A549 treated with CORT108297 at 1 μM for 4 hours (cell line): ENCODE data around the gene ISOC2. TPM values are rescaled to one million over a fixed set of nuclear protein-coding genes. Genes with fewer than 3 reads are reported as not detected.

Source experiments
- total RNA-seq: library from RNA; stranded (reverse); fragments of 200-300 nt; extraction: Qiagen RNA extraction; gene quantifications from 5 replicates; pipeline ENCODE4 v1.2.3, GENCODE V29; 2022

Gene ISOC2, protein sequence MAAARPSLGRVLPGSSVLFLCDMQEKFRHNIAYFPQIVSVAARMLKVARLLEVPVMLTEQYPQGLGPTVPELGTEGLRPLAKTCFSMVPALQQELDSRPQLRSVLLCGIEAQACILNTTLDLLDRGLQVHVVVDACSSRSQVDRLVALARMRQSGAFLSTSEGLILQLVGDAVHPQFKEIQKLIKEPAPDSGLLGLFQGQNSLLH
- total RNA-seq, result 54.6 to 66.3 TPM (median 63.5 TPM) in 5 replicates

DNA sequence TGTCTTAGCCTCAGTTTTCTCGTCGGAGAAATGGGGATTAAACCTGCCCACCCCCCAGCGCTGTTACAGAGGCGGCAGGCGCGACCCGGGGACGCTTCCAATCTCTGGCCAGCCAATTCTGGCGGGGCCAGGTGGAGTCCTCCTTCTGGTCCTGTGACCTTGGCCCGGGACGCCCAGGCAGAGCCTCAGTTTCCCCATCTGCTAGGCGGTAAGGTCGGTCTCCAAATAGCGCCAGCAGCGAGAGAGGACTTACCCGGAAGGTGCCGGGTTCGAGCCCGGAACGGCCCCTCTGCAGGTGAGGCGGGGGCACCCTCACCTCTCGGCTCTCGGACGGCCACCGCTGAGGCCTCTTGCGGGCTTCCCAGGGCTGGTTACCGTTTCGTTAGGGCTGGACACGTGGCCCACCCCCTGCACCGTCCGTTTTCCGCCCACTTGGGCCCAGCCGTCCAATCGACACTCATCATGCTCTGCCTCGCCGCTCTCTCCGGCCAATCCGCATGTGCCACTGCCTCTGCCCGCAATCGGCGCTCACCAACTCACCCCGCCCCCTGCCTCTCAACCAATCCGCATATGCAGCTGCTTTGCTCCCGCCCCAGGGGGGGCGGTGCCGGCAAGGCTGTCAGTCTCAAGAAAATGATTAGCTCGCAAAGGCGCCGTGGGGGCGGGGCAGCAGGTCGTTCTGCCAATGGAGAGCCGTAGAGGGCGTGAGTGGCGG, at the start of gene ISOC2:
TSS of gene ISOC2 (minus strand) at position 384 of the 715 bp plus-strand sequence. CDS start 5,156 bp downstream, outside the sequence.

DNA sequence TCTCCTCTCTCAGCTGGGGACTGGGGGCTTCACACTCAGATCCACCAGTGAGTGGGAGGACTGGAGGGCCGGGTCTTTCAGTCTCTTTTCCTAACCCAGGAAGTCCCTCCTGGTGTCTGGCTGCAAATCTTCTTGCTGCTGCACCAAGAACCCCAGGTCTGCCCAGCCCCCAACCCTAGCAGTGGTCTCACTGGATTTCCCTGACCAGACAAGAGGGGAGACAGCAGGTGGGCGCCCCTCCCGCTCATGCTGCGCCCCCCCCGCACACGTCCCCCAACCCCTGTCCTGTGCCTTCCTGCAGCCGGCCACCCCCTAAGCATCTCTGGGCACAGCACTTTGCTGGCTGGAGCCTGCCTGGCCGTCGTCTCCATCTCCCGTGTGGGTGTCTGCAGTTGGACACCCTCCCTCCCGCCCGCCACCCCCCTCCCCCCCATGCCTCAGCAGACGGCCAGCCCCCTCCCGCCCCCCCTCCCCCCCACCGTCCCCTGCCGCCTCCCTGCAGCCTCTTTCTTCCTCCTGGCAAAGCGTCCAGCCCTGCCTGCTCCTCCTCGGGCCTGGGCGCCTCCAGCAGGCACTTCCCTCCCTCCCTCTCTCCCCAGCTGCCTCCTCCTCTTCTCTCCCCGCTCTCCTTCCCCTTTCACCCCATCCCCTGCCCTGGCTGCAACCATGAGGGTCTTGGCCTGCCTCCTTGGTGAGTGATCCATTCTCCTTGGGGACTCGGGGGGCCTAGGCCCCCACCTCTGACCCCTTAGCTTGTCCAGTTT, 26.7 kb upstream of the ISOC2 start, which contains the start of gene SSC5D:
TSS of gene SSC5D (plus strand) at position 513 of the 764 bp plus-strand sequence. CDS start at position 667, 154 bp downstream.

DNA sequence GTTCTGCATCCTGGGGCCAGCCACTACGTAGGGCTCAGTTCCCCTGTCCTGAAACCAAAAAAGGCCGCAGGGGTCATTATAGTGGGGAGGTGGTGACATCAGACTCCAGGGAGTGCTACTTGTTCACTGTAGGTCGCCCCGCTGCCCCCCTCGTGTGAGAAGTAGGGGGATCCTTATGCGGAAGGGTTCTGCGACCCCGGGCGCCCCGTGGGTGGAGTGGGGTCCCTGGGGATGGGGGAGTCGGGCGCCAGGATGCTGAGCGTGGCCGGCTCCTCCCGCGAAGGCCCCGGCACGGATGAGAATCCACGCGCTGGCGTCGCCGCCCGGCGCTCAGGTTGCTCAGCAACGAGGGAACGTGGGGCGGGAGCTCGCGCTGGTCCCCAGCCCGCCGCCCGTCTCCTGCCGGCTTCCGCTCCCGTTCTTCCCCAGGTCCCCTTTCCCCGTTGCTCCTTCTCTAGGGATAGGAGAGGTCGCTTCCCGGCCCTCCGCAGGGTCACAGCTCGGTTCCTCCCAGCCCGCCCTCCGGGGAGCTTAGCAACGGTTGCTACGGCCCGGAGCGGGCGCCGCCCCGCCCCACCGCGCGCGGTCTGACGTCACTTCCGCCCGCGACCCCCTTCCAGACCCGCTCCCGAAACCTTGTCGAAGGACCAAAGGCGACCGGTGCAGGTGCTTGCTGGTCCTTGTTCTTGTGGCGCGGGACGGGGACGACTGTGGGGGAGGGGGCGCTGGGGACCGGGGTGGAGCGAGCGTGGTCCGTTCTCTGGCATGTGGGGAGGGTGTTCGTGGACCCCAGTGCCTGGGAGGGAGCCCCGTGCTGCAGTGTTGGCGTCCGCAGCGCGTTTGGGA, 23.4 kb upstream of the ISOC2 start, which contains the start of gene NAT14:
TSS of gene NAT14 (plus strand) at position 596 of the 846 bp plus-strand sequence. CDS start 521 bp downstream, outside the sequence.

DNA sequence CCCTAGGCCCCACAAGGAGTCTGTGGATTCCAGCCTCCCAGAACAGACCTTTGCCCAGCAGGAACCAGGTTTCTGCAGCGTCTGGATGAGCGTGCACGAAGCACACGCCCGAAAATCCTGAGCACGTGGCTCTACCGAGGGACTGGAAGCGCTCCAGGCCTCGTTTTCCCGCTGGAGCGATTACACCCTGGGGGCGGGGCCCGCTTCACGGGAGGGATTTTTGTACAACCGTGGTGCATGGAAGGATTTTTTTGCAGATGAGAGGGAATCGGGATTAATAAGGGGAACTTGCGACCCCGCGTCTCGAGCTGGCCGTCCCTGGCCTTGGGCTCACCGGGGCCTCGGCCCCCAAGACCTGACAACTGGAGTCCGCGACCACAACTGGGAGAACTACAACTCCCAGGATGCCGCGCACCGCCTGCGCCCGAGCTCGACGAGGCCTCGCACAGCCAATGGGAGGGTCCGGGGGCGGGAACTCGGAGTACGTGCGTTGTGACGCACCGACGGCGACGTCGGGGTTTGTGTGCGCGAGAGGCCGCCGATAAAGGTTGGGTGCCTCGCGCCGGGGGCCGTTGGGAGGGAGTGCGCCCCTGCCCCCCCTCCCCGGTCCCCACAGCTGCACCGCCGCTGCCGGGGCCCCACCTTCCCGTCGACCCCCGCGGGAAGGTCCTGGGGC, 14.8 kb upstream of the ISOC2 start, which contains the start of gene ZNF628:
TSS of gene ZNF628 (plus strand) at position 518 of the 676 bp plus-strand sequence. CDS start 3,294 bp downstream, outside the sequence.

DNA sequence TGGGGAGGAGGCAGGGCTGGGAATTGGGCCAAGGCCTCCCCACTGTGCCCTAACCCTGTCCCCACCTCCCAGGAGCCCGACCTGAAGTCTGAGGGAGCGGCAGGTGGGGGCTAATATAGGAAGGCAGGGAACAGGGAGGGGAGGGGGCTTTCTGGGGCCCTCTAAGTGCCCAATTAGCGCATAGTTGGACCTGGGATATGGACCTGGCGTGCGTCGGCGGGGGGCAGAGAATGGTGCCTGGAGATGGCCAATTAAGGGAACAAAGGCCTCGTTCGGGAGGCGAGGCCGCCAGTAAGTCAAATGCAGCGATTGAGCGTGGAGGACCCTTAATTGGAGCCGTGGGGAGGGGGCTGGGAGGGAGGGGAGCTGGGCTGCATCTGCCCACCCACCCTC, 3.2 kb upstream of the ISOC2 start, which contains the start of gene C19orf85:
TSS of gene C19orf85 (minus strand) at position 90 of the 393 bp plus-strand sequence. CDS start 197 bp downstream, outside the sequence.

DNA sequence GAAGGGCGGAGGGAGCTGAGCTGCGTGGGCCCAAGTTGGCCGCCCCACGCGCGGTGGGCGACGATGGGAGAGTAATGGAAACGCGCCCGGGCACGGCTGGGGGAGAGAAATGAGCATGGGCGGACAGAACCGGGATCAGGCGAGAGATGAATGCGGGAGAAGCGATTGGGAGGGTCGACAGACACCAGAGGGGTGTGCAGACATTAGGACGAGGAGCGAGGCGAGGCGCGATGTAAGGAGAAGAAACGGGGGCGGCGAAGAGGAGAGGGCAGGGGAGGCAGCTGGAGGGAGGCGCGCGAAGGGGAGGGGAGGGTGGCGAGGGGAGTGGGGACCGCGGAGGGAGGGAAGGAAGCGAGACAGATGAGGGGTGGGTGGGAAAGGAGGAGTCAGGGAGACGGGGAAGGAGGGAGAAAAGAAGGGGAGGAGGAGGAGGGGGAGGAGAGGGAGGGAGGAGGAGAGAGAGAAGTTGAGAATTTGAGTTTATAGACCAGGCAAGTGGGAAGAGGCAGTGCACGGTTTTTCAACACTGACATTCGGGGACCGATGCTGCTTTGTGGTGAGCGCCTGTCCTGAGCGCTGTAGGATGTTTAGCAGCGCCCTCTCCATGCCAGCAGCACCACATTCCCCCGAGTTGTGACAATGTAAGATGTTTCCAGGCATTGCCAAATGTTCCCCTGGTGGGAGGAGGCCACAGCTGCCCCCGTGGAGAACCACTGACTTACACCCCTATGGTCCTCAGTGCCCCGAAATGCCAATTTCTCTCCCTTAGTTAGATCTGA, 18.2 kb downstream of the ISOC2 start, which contains the start of gene SHISA7:
TSS of gene SHISA7 (minus strand) at position 256 of the 779 bp plus-strand sequence. CDS start 437 bp downstream, outside the sequence.

DNA sequence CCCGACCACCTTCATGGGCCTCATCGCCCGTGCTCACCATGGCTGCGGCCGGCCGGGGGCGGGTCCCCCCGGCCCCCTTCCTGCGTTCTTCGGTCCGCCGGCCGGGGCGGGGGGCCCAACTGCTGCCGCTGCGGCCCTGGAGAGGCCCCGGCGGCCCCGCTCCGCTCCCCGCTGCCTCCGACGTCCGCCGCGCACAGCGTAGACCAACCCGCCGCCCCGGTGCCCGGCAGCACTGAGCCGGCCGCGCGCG, 54.0 kb downstream of the ISOC2 start, which contains the start of gene UBE2S:
TSS of gene UBE2S (minus strand) at position 239 of the 250 bp plus-strand sequence. CDS start at position 40, 199 bp downstream.

Other genes starting within 250 kb of the ISOC2 start
- gene TMEM86B, start 232.9 kb downstream of the ISOC2 start, total RNA-seq, result 2.7 to 6.4 TPM (median 5.2 TPM) in 5 replicates
- gene PPP6R1, start 202.6 kb downstream of the ISOC2 start, total RNA-seq, result 87.7 to 128 TPM (median 124 TPM) in 5 replicates
- gene HSPBP1, start 181.5 kb downstream of the ISOC2 start, total RNA-seq, result 119 to 156 TPM (median 146 TPM) in 5 replicates
- gene BRSK1, start 177.6 kb downstream of the ISOC2 start, total RNA-seq, result 3.3 to 5.4 TPM (median 4.0 TPM) in 5 replicates
- gene TMEM150B, start 136.3 kb downstream of the ISOC2 start, total RNA-seq, result not detected in 5 replicates
- 5.8 to 11.4 TPM (median 9.7 TPM) in 5 replicates for gene KMT5C, start 121.8 kb downstream of the ISOC2 start, total RNA-seq
- gene COX6B2, start 106.9 kb downstream of the ISOC2 start, total RNA-seq, result 0.58 to 1.4 TPM (median 1.2 TPM) in 5 replicates
- gene GARIN5B, start 98.4 kb downstream of the ISOC2 start, total RNA-seq, result 0.06 to 0.29 TPM (median 0.12 TPM) in 5 replicates
- gene IL11, start 91.2 kb downstream of the ISOC2 start, total RNA-seq, result 42.1 to 61.8 TPM (median 53.6 TPM) in 5 replicates
- gene TMEM190, start 84.8 kb downstream of the ISOC2 start, total RNA-seq, result 1.2 to 2.6 TPM (median 2.0 TPM) in 5 replicates
- gene TMEM238, start 77.3 kb downstream of the ISOC2 start, total RNA-seq, result 1.6 to 11.1 TPM (median 8.6 TPM) in 5 replicates
- 2,587 to 2,941 TPM (median 2,775 TPM) in 5 replicates for gene RPL28, start 75.7 kb downstream of the ISOC2 start, total RNA-seq
- 320 to 492 TPM (median 460 TPM) in 5 replicates for gene UBE2S, start 53.9 kb downstream of the ISOC2 start, total RNA-seq
- gene SHISA7, start 18.3 kb downstream of the ISOC2 start, total RNA-seq, result 0.02 TPM in 1 of 5 replicates, not detected in the others
- gene C19orf85, start 3.1 kb upstream of the ISOC2 start, total RNA-seq, result not detected in 5 replicates
- gene ZNF628, start 15.0 kb upstream of the ISOC2 start, total RNA-seq, result 5.7 to 8.8 TPM (median 7.8 TPM) in 5 replicates
- 34.2 to 64.7 TPM (median 61.2 TPM) in 5 replicates for gene NAT14, start 23.5 kb upstream of the ISOC2 start, total RNA-seq
- gene SSC5D, start 26.8 kb upstream of the ISOC2 start, total RNA-seq, result 0.45 to 1.3 TPM (median 0.81 TPM) in 5 replicates
- 1.6 to 2.8 TPM (median 2.3 TPM) in 5 replicates for gene SBK2, start 75.5 kb upstream of the ISOC2 start, total RNA-seq
- gene SBK3, start 83.9 kb upstream of the ISOC2 start, total RNA-seq, result 1.7 to 2.0 TPM (median 1.9 TPM) in 5 replicates
- gene ZNF579, start 119.2 kb upstream of the ISOC2 start, total RNA-seq, result 15.7 to 31.2 TPM (median 28.5 TPM) in 5 replicates
- 17.6 to 24.7 TPM (median 24.3 TPM) in 5 replicates for gene FIZ1, start 137.9 kb upstream of the ISOC2 start, total RNA-seq
- gene ZNF524, start 138.6 kb upstream of the ISOC2 start, total RNA-seq, result 13.4 to 21.2 TPM (median 20.6 TPM) in 5 replicates
- gene ZNF865, start 144.0 kb upstream of the ISOC2 start, total RNA-seq, result 7.3 to 13.8 TPM (median 12.5 TPM) in 5 replicates
- 5.6 to 6.2 TPM (median 5.8 TPM) in 5 replicates for gene ZNF784, start 162.9 kb upstream of the ISOC2 start, total RNA-seq
- gene ZNF580, start 179.4 kb upstream of the ISOC2 start, total RNA-seq, result 29.4 to 56.4 TPM (median 50.5 TPM) in 5 replicates
- gene ZNF581, start 182.0 kb upstream of the ISOC2 start, total RNA-seq, result 36.6 to 52.1 TPM (median 49.2 TPM) in 5 replicates
- gene CCDC106, start 186.6 kb upstream of the ISOC2 start, total RNA-seq, result 14.1 to 20.4 TPM (median 19.1 TPM) in 5 replicates
- 264 to 319 TPM (median 303 TPM) in 5 replicates for gene U2AF2, start 193.4 kb upstream of the ISOC2 start, total RNA-seq
- 135 to 220 TPM (median 215 TPM) in 5 replicates for gene EPN1, start 213.6 kb upstream of the ISOC2 start, total RNA-seq